Measurements from ENCODE around the gene EFCAB8. TPM values are rescaled to one million over a fixed set of nuclear protein-coding genes. Genes with fewer than 3 reads are reported as not detected.

Gene EFCAB8
- total and polyA plus RNA-seq, 2 donors from 2014 or later, result 0.13 TPM; not detected in 1

DNA sequence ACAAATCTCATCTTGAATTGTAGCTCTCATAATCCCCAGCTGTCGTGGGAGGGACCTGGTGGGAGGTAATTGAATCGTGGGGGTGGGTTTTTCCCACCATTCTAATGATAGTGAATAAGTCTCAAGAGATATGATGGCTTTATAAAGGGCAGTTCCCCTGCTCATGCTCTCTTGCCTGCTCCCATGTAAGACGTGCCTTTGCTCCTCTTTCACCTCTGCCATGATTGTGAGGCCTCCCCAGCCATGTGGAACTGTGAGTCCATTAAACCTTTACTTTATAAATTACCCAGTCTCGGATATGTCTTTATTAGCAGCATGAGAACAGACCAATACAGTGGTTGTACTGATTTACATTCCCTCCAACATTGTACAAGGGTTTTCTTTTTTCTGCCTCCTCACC is 75.9 kb downstream of the EFCAB8 start:
- no peak overlapping the region for H3K27ac ChIP-seq (ENCODE audit: low read depth in 2 of 2, low read length in 2 of 2)
- H3K4me1 ChIP-seq (ENCODE audit: control insufficient read depth in 2 of 3, insufficient read depth in 2 of 3, low read depth in 1 of 3, low read length in 3 of 3), result no peaks in the 10 kb centered on the region
- H3K9me3 ChIP-seq (ENCODE audit: control insufficient read depth in 2 of 3, insufficient read depth in 1 of 3, low read length in 3 of 3), result no peaks in the 10 kb centered on the region
- FAIRE-seq, result no peak
- TF ChIP-seq, protein P1, sequence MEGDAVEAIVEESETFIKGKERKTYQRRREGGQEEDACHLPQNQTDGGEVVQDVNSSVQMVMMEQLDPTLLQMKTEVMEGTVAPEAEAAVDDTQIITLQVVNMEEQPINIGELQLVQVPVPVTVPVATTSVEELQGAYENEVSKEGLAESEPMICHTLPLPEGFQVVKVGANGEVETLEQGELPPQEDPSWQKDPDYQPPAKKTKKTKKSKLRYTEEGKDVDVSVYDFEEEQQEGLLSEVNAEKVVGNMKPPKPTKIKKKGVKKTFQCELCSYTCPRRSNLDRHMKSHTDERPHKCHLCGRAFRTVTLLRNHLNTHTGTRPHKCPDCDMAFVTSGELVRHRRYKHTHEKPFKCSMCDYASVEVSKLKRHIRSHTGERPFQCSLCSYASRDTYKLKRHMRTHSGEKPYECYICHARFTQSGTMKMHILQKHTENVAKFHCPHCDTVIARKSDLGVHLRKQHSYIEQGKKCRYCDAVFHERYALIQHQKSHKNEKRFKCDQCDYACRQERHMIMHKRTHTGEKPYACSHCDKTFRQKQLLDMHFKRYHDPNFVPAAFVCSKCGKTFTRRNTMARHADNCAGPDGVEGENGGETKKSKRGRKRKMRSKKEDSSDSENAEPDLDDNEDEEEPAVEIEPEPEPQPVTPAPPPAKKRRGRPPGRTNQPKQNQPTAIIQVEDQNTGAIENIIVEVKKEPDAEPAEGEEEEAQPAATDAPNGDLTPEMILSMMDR (IDR thresholded peaks at IDR 0.05; ENCODE audit: borderline replicate concordance, extremely low read depth, insufficient read depth), result no peak
- intact Hi-C loops (cut with DNase I), result no loop called here
- no peak for DNase-seq
- H3K27me3 ChIP-seq (ENCODE audit: control insufficient read depth, insufficient read depth, low read length), result no peaks in the 10 kb centered on the region
- H3K9ac ChIP-seq (ENCODE audit: low read length in 3 of 3), result no peak overlapping the region
- H3K4me3 ChIP-seq (ENCODE audit: low read length in 3 of 3), result no peak overlapping the region
- H3K36me3 ChIP-seq (ENCODE audit: control insufficient read depth in 2 of 3, insufficient read depth in 3 of 3, low read length in 3 of 3), result no peaks in the 10 kb centered on the region

DNA sequence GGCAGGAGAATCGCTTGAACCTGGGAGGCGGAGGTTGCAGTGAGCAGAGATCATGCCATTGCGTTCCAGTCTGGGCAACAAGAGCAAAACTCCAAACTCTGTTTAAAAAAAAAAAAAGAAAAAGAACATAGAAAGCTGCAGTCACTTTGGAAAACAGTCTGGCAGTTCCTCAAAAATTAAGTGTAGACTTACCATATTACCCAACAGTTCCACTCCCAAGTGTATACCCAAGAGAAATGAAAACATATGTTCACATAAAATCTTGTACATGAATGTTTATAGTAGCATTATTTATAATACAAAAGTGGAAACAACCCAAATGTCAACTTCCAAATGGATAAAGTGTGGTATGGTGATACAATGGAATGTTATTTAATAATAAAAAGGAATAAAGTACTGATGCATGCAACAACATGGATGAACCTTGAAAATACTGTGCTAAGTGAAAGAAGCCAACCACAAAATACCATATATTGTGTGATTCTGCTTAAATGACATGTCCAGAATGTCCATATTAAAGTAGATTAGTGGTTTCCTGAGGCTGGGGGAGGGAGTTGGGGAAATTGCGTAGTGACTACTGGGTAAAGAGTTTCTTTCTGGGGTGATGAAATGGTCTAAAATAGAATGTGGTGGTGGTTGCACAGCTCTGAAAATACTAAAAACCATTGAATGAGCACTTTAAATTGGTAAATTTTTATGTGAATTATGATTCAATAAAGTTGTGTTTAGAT is 82.6 kb downstream of the EFCAB8 start:
- DNase-seq (no peak), FAIRE-seq (no peak)
- H3K27me3 ChIP-seq (ENCODE audit: control insufficient read depth, insufficient read depth, low read length), result no peaks in the 10 kb centered on the region
- intact Hi-C loops (cut with DNase I), result no loop called here
- no peaks in the 10 kb centered on the region for H3K4me1 ChIP-seq (ENCODE audit: control insufficient read depth in 2 of 3, insufficient read depth in 2 of 3, low read depth in 1 of 3, low read length in 3 of 3)
- no peaks in the 10 kb centered on the region for H3K9me3 ChIP-seq (ENCODE audit: control insufficient read depth in 2 of 3, insufficient read depth in 1 of 3, low read length in 3 of 3)
- H3K4me3 ChIP-seq (ENCODE audit: low read length in 3 of 3), result no peak overlapping the region
- H3K27ac ChIP-seq (ENCODE audit: low read depth in 2 of 2, low read length in 2 of 2), result no peak overlapping the region
- no peak overlapping the region for H3K9ac ChIP-seq (ENCODE audit: low read length in 3 of 3)
- TF ChIP-seq, protein P1 (IDR thresholded peaks at IDR 0.05; ENCODE audit: borderline replicate concordance, extremely low read depth, insufficient read depth), result no peak
- H3K36me3 ChIP-seq (ENCODE audit: control insufficient read depth in 2 of 3, insufficient read depth in 3 of 3, low read length in 3 of 3), result no peaks in the 10 kb centered on the region

DNA sequence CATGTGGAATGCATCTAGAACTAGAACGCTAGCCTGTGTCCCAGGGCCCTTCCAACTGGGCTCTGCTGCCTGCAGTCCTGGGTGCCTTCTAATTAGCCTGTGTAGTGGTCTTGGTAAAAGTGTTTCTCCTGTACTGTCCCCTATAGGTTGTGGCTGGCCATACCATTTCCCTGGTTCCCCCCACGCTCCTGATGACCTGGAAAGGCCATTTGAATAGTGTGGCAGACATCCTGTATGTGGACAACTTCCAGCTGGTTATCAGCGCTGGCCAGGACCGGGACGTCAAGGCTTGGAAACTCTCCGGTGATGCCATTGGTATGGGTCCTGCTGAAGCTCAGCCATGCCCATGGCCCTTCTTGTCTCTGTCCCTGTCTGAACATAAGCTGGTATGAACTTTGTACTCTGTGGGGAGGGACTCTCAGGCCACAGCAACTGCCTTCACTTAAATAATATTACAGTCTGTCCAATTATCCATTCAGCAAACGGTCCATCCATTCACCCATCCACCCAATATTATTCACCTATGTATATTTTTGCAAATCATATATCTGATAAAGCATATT is 84.8 kb downstream of the EFCAB8 start:
- Histone ChIP-seq H3K27me3 (ENCODE audit: control insufficient read depth, insufficient read depth, low read length) (no peaks in the 10 kb centered on the region), H3K9me3 (ENCODE audit: control insufficient read depth in 2 of 3, insufficient read depth in 1 of 3, low read length in 3 of 3) (no peaks in the 10 kb centered on the region), H3K36me3 (ENCODE audit: control insufficient read depth in 2 of 3, insufficient read depth in 3 of 3, low read length in 3 of 3) (no peaks in the 10 kb centered on the region), H3K27ac (ENCODE audit: low read depth in 2 of 2, low read length in 2 of 2) (no peak overlapping the region), H3K4me3 (ENCODE audit: low read length in 3 of 3) (no peak overlapping the region), H3K4me1 (ENCODE audit: control insufficient read depth in 2 of 3, insufficient read depth in 2 of 3, low read depth in 1 of 3, low read length in 3 of 3) (no peaks in the 10 kb centered on the region), H3K9ac (ENCODE audit: low read length in 3 of 3) (no peak overlapping the region)
- DNase-seq (no peak), FAIRE-seq (no peak)
- TF ChIP-seq, protein P1 (IDR thresholded peaks at IDR 0.05; ENCODE audit: borderline replicate concordance, extremely low read depth, insufficient read depth), result no peak
- intact Hi-C loops (cut with DNase I), result no loop called here

All from kidney (tissue), 14 donors.